Activated T-helper 2 cell treated with anti-CD3 and anti-CD28 coated beads, Interferon-gamma antibody, Interleukin-2, Interleukin-4, amounts not matched to agents 10 μg/mL and 5 μg/mL and 100 μg/mL, durations not matched to agents 14 hours and 24 hours and 36 hours (primary cell): Measurements from ENCODE around the gene TNFRSF12A. TPM values are rescaled to one million over a fixed set of nuclear protein-coding genes. Genes with fewer than 3 reads are reported as not detected.
"Not testable (repeated sequence)": the region's sequence is repeated elsewhere in the genome, so short reads cannot be mapped to it uniquely, and the experiment has no call there.

Experiments
- DNase-seq: peaks from one replicate; pipeline ENCODE4 v3.0.0; 2021; ENCODE audit warnings: low spot score
- H3K27ac Mint-ChIP-seq: one replicate; pipeline ENCODE4 v1.8.0; 2021; ENCODE audit warnings: mixed read lengths
- H3K27me3 Mint-ChIP-seq: one replicate; pipeline ENCODE4 v1.8.0; 2021; ENCODE audit warnings: low read depth, mixed read lengths
- H3K36me3 Mint-ChIP-seq: one replicate; pipeline ENCODE4 v1.8.0; 2021; ENCODE audit warnings: low read depth, mixed read lengths
- H3K4me1 Mint-ChIP-seq: one replicate; pipeline ENCODE4 v1.8.0; 2021; ENCODE audit warnings: low read depth, mixed read lengths
- H3K4me3 Mint-ChIP-seq: one replicate; pipeline ENCODE4 v1.8.0; 2021; ENCODE audit warnings: low read depth, mild to moderate bottlenecking, moderate library complexity, mixed read lengths
- H3K9me3 Mint-ChIP-seq: one replicate; pipeline ENCODE4 v1.8.0; 2021; ENCODE audit warnings: mixed read lengths
- intact Hi-C: fragments of 100-400 bp; cut with micrococcal nuclease; formaldehyde crosslinking; loops from one replicate; pipeline ENCODE4 v1.15.1; 2023
- total RNA-seq: library from RNA; stranded (reverse); gene quantifications from 2 replicates; pipeline ENCODE4 v1.2.3, GENCODE V29; 2022

The TNFRSF12A gene
- total RNA-seq, 1 donor from 2014 or later, result 9.6 TPM

GRCh38 chr16:3052571-3053329 lies 32.6 kb downstream of the TNFRSF12A start:
- Mint-ChIP-seq H3K4me1 (peaks cover 76% of the 10 kb centered on the region), H3K36me3 (peaks cover 50% of the 10 kb centered on the region)
- H3K27me3 Mint-ChIP-seq, H3K9me3 Mint-ChIP-seq, H3K27ac Mint-ChIP-seq, H3K4me3 Mint-ChIP-seq, DNase-seq: not testable (repeated sequence)
- intact Hi-C loops, result loop anchor here (10.0 kb wide), 1 partner anchor 452 kb away; the partner anchor contains the start of gene CLUAP1

- not testable (repeated sequence) for H3K9me3 Mint-ChIP-seq, H3K27me3 Mint-ChIP-seq, H3K27ac Mint-ChIP-seq, H3K4me3 Mint-ChIP-seq, DNase-seq
- Mint-ChIP-seq H3K4me1 (peaks cover 72% of the 10 kb centered on the region), H3K36me3 (peaks cover 50% of the 10 kb centered on the region)
- intact Hi-C loops, result loop anchor here (10.0 kb wide), 1 partner anchor 451 kb away; the partner anchor contains the start of gene CLUAP1
Measured at GRCh38 chr16:3053330-3053710, 33.2 kb downstream of the TNFRSF12A start.

- Mint-ChIP-seq H3K9me3 (no peaks in the 10 kb centered on the region), H3K36me3 (peaks cover 55% of the 10 kb centered on the region), H3K4me3 (peak overlapping the region; percentile 63), H3K4me1 (peaks cover 66% of the 10 kb centered on the region), H3K27me3 (no peaks in the 10 kb centered on the region), H3K27ac (peak overlapping the region; percentile 68)
- DNase-seq, result peak; percentile 55
- intact Hi-C loops, result loop anchor here (5.0 to 10.0 kb wide), 2 partner anchors 97 to 450 kb away; partner anchors contain the start of gene CLUAP1
Measured at GRCh38 chr16:3054965-3055733, 35.0 kb downstream of the TNFRSF12A start.

- DNase-seq, H3K27me3 Mint-ChIP-seq, H3K9me3 Mint-ChIP-seq: not testable (repeated sequence)
- Mint-ChIP-seq H3K27ac (peak overlapping the region; percentile 68), H3K4me3 (peak overlapping the region; percentile 63), H3K4me1 (peaks cover 66% of the 10 kb centered on the region), H3K36me3 (peaks cover 55% of the 10 kb centered on the region)
- intact Hi-C loops, result loop anchor here (5.0 to 10.0 kb wide), 2 partner anchors 97 to 449 kb away; partner anchors contain the start of gene CLUAP1
Measured at GRCh38 chr16:3055734-3056115, 35.6 kb downstream of the TNFRSF12A start.

- intact Hi-C loops, result loop anchor here (5.0 to 10.0 kb wide), 2 partner anchors 96 to 448 kb away; partner anchors contain the start of gene CLUAP1
- peak overlapping the region; percentile 87 for H3K27ac Mint-ChIP-seq
- peaks cover 58% of the 10 kb centered on the region for H3K4me1 Mint-ChIP-seq
- H3K4me3 Mint-ChIP-seq, result peak overlapping the region; percentile 71
- DNase-seq, result no peak
- no peaks in the 10 kb centered on the region for H3K27me3 Mint-ChIP-seq
- peaks cover 48% of the 10 kb centered on the region for H3K36me3 Mint-ChIP-seq
- no peaks in the 10 kb centered on the region for H3K9me3 Mint-ChIP-seq
Measured at GRCh38 chr16:3056336-3057180, 36.4 kb downstream of the TNFRSF12A start.

GRCh38 chr16:3057181-3058138 lies 37.3 kb downstream of the TNFRSF12A start:
- H3K27ac Mint-ChIP-seq, result peak overlapping the region; percentile 87
- peak overlapping the region; percentile 71 for H3K4me3 Mint-ChIP-seq
- no peak for DNase-seq
- H3K9me3 Mint-ChIP-seq, result no peaks in the 10 kb centered on the region
- H3K4me1 Mint-ChIP-seq, result peaks cover 54% of the 10 kb centered on the region
- H3K27me3 Mint-ChIP-seq, result no peaks in the 10 kb centered on the region
- intact Hi-C loops, result loop anchor here (2.0 to 10.0 kb wide), 4 partner anchors 17 to 447 kb away; partner anchors contain the start of gene CLUAP1
- H3K36me3 Mint-ChIP-seq, result peaks cover 42% of the 10 kb centered on the region

- H3K4me1 Mint-ChIP-seq, result peaks cover 60% of the 10 kb centered on the region
- peak overlapping the region; percentile 80 for H3K27ac Mint-ChIP-seq
- peak overlapping the region; percentile 86 for H3K4me3 Mint-ChIP-seq
- no peak for DNase-seq
- intact Hi-C loops, result loop anchor here (1.0 to 10.0 kb wide), 5 partner anchors 16 to 446 kb away; partner anchors contain the start of gene CLUAP1
- H3K36me3 Mint-ChIP-seq, result peaks cover 40% of the 10 kb centered on the region
- H3K27me3 Mint-ChIP-seq, result no peaks in the 10 kb centered on the region
- H3K9me3 Mint-ChIP-seq, result no peaks in the 10 kb centered on the region
Measured at GRCh38 chr16:3058139-3059030, 38.2 kb downstream of the TNFRSF12A start.

- peak; percentile 86 for DNase-seq
- Mint-ChIP-seq H3K4me3 (peak overlapping the region; percentile 86), H3K27me3 (no peaks in the 10 kb centered on the region), H3K9me3 (no peaks in the 10 kb centered on the region), H3K4me1 (peaks cover 60% of the 10 kb centered on the region), H3K36me3 (peaks cover 37% of the 10 kb centered on the region), H3K27ac (peak overlapping the region; percentile 89)
- intact Hi-C loops, result loop anchor here (1.0 to 10.0 kb wide), 5 partner anchors 16 to 446 kb away; partner anchors contain the start of gene CLUAP1
Measured at GRCh38 chr16:3059041-3059722, 39.0 kb downstream of the TNFRSF12A start.

GRCh38 chr16:3059723-3060242 lies 39.6 kb downstream of the TNFRSF12A start:
- intact Hi-C loops, result loop anchor here (1.0 to 10.0 kb wide), 5 partner anchors 15 to 445 kb away; partner anchors contain the start of gene CLUAP1
- H3K36me3 Mint-ChIP-seq, result peaks cover 31% of the 10 kb centered on the region
- H3K27me3 Mint-ChIP-seq, result no peaks in the 10 kb centered on the region
- H3K9me3 Mint-ChIP-seq, result no peaks in the 10 kb centered on the region
- peak overlapping the region; percentile 89 for H3K27ac Mint-ChIP-seq
- no peak for DNase-seq
- H3K4me3 Mint-ChIP-seq, result peak overlapping the region; percentile 85
- H3K4me1 Mint-ChIP-seq, result peaks cover 59% of the 10 kb centered on the region
